ENCODE measurements around the gene URGCP.

- TF ChIP-seq CTCF (IDR thresholded peaks at IDR 0.05 in 4 of 5, conservative IDR thresholded peaks at IDR 0.05 in 1 of 5) = no peak
- TF ChIP-seq POLR2A (IDR thresholded peaks at IDR 0.05) = no peak
Observed at GRCh38 chr7:43843296-43843695, 63.1 kb downstream of the URGCP start.

Measured in gastrocnemius medialis (tissue), 4 donors.